ENCODE measurements around the gene MAP2K2.

MAP2K2 gene

DNA sequence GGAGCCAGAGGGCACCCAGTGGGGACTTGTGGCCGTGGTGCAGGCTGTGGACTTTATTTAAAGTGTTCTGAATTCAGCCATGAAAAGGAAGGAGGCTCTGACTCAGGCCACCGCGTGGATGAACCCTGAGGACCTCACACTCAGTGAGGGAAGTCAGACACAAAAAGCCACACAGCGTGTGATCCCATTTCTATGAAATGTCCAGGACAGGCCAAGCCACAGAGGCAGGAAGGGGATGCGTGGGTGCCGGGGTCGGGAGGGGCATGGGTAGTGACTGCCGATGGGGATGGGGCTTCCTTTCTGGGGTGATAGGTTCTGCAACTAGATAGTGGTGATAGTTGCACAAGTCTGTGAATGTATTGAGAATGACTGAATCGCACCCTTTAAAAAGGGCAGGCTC is 48.5 kb downstream of the MAP2K2 start:
- DNase-seq: no peak

DNA sequence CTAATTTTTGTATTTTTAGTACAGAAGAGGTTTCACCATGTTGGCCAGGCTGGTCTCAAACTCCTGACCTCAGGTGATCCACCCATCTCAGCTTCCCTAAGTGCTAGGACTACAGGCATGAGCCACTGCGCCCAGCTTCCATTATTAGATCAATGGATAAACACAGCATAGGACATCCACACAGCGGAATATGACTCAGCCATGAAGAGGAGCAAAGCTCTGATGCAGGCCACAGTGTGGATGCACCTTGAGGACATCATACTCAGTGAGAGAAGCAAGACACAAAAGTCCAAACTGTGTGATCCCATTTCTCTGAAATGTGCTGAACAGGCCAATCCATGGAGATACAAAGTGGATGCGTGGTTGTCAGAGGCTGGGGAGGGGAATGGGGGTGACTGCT is 52.3 kb downstream of the MAP2K2 start:
- no peak for DNase-seq

GRCh38 chr19:4069331-4069959 is 54.5 kb downstream of the MAP2K2 start:
- DNase-seq: no peak

- no peak for DNase-seq
Measured at GRCh38 chr19:4068047-4068966, 55.6 kb downstream of the MAP2K2 start.

DNA sequence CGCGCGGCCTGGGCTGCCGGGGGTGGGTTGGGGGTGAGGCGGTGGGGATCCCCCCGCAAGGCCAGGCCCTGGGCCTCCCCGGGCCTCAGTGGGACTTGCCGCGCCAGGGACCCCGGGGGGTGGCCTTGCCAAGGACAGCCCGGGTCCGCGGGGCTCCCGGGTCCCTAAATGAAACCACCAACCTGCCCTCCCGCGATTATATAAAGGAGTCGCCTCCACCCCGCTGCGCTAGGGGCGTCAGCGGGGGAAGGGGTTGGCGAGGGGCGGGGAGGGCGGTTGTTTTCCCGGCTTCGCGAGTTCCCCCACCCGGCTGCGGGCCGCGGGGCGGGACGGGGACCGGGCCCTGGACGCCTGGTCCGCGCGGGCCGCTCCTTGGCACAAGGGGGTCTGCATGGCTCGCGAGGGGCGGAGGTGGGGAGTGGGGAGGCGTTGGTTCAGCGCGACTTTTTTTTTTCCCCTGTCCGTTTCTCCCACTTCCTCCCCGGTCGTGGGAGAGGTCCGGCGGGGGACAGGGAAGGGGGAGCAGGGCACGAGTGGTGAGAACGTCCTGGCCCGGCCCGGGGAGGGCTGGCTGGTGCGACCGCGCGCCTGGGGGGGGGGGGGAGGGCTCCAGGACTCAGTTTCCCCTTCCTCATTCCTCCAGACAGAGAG is 56.4 kb downstream of the MAP2K2 start:
- no peak for DNase-seq

GRCh38 chr19:4066682-4067395 is 57.1 kb downstream of the MAP2K2 start, which contains the start of gene ZBTB7A:
Gene ZBTB7A, minus strand, starts transcription at chr19:4066899. Its CDS starts 11,667 bp downstream, at chr19:4055232.
- peak; percentile 73 for DNase-seq

DNA sequence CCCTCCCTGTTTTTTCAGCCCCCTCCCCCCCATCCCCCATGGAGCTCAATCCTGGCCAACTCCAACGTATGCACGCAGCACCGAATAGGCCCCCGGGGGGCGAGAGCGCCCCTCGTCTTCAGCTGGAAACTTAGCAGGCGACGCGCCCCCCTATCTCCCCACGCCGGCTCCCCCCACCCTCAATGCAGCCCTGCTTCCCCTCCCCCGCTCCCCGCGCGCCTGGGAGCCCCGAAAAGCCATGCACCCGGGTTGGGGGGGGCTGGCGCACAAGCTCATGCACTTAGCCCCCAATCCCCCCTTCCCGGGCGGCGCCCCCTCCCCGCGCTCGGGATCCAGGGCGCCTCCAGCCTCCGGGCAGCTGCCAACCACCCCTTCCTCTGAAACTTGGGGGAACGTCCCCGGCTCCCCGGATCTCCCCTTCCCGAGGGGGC is 57.7 kb downstream of the MAP2K2 start:
- no peak for DNase-seq

GRCh38 chr19:4065430-4066175 is 58.3 kb downstream of the MAP2K2 start:
- DNase-seq: peak; percentile 98

GRCh38 chr19:4064496-4065260 is 59.2 kb downstream of the MAP2K2 start:
- DNase-seq: peak; percentile 36

GRCh38 chr19:4064149-4064495 is 59.8 kb downstream of the MAP2K2 start:
- DNase-seq: no peak

DNA sequence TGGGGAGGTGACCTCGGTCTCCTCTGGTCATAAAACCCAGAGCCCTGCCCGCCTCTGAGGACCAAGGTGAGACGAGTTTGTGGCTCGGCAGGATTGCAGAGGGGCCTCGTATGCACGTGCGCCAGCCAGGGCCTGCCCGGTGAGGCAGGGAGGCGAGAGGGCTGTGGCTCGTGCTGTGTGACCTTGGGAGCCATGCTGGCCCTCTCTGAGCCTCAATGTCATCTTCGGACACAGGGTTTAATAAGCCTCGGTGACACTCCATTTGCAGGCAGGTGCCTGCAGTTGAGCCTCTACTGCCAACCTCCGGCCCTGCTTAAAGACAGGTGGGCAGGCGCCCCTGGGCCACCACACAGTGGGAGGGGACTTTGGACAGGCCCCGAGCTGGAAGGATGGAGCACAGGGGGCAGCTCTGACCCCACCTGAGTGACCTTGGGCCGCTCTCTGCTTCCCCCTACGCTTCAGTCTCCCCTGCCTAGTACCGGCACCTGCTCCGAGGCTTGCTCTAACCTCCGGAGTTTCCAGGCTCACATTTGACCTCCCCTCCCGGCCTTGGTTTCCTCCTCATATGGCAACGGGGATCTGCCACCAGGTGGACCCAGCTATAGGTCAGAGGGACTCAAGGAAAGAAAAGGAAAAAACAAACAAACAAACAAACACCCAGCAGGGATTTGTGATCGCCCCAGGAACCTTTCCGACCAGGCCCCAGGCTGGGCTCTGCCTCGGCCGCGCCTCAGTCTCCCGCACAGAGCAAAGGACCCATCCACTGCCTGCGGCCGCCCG is 60.4 kb downstream of the MAP2K2 start:
- no peak for DNase-seq

DNA sequence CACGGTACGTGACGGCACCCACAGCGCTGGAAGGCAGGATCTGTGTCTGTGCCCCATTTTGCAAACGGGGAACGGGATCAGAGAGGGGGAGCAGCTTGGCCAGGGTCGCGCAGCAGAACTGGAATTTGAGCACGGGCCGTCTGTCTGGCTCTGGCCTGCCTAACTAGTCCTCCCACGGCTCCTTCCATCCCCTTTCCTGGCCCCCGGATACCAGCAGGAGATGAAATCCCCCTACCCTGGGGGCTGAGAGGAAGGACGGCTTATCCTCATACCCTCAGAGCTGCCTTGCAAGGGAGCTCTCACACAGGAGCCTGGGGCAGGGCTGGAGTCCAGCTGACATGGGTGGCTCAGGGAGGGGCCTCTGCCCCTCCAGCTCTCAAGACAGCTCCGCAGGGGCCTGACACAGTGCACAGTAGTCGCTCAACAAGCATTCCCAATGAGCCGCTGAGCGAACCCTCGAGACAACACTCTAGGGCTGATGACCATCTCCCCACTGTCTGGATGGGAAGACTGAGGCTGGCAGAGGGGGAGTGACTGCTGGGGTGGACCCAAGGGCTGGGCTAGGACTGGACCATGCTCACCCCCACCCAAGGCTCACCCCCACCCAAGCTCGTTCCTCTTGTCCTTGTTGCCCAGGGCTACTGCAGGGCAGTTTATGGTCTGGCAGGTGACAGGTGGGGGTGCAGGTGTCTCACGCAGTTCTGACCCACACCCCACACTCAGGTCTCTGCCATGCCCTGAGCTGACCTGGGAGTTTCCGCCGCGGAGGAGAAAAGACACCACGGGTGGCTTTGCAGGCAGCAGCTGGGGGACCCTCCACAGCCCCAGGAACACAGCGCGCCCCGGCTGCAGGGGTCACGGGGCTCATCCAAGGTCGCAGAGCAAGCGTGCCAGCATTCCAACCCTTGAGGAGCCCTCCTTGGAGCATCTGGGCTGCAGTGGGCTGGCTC is 61.2 kb downstream of the MAP2K2 start:
- no peak for DNase-seq

GRCh38 chr19:4061683-4062418 is 62.1 kb downstream of the MAP2K2 start:
- no peak for DNase-seq

GRCh38 chr19:4061178-4061682 is 62.7 kb downstream of the MAP2K2 start:
- no peak for DNase-seq

DNA sequence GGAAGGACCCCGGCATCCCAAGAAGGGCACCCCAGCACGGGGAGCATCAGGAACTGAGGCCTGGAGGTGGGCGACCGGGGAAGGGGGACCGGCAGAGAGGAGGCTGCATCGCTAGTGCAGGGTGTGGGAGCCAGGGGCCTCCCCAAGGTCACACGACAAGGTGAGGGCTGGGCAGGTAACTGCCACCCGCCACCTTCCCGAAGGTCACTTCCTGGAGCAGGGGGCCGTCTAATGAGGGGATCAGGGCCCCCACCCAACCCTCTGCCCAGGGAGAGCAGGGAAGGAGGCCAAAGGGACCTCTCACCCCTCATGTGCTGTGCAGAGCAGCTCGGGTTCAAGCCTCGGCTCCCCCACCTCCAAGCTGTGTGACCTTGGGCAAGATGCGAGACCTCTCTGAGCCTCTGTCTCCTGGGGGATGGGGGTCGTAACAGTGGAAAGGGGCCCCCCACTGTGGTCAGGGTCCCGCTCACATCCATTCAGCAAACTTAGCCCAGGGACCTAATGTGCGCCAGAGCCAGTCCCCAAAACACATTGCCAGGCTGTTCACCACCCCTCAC is 63.2 kb downstream of the MAP2K2 start:
- DNase-seq: no peak

DNA sequence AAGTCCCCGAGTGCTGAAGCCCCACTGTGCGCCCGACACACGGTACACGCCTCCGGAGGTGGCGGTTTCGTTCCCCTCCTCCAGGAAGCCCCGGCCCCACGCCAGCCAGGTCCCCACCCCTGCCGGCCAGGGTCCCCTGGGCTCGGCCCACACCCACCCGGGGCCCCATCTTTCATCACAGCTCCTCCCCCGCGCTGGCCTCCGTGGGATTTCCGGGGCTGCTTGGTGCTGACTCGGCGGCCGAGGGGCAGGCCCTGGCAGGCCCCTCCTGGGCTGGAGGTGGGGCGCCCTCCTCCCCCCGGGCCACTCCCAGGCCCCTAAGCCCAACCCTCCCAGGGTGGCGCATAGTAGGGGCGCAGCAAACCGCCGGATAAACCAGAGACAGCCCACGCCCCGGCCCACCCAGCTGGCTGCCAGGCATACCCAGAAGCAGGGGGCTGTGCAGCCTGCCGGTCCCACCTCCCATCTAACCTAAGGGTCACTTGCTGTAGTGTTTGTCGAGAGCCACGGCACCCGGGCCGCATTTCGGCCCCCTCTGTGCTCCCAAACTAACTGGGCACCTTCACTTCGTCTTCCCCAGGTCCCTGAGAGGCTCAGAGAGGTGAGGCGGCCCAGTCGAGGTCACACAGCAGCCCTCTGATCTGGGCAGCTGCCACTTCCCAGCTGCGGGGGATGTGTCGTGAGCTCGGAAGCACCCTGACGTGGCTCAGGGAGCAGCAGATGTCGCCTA is 63.9 kb downstream of the MAP2K2 start:
- DNase-seq: no peak

DNA sequence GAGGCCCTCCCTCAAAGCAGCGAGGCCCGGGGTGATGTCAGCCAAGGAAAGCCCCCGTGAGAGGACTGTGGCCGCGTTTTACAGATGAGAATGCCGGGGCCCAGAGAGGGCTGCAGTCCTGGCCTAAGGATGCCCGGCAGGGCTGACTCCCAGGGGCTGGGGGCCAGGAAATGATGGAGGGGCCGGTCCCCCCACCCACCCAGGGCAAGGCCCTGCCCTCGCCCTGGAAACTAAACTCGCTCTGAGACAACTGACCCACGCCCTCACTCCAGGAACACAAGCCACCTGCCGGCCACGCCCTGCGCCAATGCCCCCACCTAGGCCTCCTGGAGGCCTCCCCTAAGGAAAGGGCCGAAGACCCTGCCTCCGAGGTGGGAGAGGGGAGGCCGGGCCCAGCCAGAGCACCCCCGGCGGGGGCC is 64.5 kb downstream of the MAP2K2 start:
- DNase-seq: no peak
